ENCODE measurements around the gene JMJD8.

The JMJD8 gene

GRCh38 chr16:674214-674881, 9.8 kb downstream of the JMJD8 start:
- no peak for DNase-seq (ENCODE audit: low read depth in 2 of 2)
- no peak overlapping the region for H3K4me3 ChIP-seq (replicated peaks in 1 of 2; ENCODE audit: low read depth in 2 of 2, low read length in 2 of 2)
- no peak for TF ChIP-seq CTCF (IDR thresholded peaks at IDR 0.05; ENCODE audit: low read depth, low read length)

- no peak overlapping the region for H3K4me3 ChIP-seq (replicated peaks in 1 of 2; ENCODE audit: low read depth in 2 of 2, low read length in 2 of 2)
- no peak for TF ChIP-seq CTCF (IDR thresholded peaks at IDR 0.05; ENCODE audit: low read depth, low read length)
- no peak for DNase-seq (ENCODE audit: low read depth in 2 of 2)
Measured at GRCh38 chr16:673399-673991, 10.6 kb downstream of the JMJD8 start.

DNA sequence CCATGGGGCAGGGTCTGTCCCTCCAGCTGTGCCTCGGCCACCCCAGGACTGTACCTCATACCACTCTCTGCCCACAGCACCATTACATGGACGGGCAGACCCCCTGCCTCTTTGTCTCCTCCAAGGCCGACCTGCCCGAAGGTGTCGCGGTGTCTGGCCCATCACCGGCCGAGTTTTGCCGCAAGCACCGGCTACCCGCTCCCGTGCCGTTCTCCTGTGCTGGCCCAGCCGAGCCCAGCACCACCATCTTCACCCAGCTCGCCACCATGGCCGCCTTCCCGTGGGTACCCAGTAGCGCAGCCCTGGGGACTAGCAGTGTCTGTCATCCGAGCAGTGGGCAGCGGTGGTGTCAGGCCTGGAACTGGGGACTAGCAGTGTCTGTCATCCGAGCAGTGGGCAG, 11.3 kb downstream of the JMJD8 start:
- no peak overlapping the region for H3K4me3 ChIP-seq (replicated peaks in 1 of 2; ENCODE audit: low read depth in 2 of 2, low read length in 2 of 2)
- no peak for TF ChIP-seq CTCF (IDR thresholded peaks at IDR 0.05; ENCODE audit: low read depth, low read length)

DNA sequence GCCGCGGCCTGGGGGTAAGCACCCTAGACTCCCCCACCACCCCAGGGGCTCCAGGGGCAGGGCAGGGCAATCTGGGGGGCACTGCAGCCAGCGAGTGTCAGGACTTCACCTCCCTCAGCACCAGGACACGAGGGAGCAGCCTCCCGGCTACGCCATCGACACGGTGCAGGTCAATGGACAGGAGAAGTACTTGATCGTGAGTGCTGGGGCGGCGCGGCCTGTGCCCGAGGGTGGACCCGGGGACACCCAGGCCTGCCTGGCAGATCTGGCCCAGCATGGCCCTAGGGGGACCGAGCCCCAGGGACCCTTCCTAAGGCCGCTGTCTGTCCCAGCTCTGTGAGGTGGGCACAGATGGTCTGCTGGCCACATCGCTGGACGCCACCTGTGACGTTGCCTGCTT, 11.8 kb downstream of the JMJD8 start:
- no peak for TF ChIP-seq CTCF (IDR thresholded peaks at IDR 0.05; ENCODE audit: low read depth, low read length)
- DNase-seq (ENCODE audit: low read depth in 2 of 2), result no peak
- no peak overlapping the region for H3K4me3 ChIP-seq (replicated peaks in 1 of 2; ENCODE audit: low read depth in 2 of 2, low read length in 2 of 2)

More for the DNA sequence above, 11.3 kb downstream of the JMJD8 start:
- DNase-seq (ENCODE audit: low read depth in 2 of 2), result no peak

DNA sequence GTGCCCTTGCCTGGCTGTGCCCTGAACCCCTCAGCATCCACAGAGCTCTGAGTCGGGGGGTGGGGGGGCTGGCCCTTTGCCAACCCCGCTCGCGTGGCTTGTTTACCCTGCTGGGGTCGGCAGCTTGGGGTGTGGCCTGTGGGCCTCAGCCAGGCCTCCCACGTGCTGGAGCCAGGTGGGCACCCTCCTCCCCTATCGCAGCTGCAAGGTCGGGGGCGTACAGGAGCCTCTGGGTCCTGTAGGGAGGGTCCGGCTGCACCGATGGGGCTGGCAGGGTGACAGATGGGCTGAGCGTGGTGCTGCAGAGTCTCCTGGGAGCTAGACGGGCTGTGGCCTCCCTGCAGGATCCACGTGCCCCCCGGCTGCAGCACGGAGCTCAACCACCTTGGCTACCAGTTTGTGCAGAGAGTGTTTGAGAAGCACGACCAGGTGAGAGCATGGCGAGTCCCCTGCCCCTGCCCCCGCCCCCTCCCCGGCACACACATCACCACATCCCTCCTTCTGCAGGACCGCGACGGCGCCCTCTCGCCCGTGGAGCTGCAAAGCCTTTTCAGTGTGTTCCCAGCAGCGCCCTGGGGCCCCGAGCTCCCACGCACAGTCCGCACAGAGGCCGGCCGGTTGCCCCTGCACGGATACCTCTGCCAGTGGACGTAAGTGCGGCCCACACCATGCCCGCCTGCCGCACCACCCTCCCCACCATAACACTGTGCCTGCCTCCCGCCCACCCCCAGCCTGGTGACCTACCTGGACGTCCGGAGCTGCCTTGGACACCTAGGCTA, 12.6 kb downstream of the JMJD8 start:
- H3K4me3 ChIP-seq (replicated peaks in 1 of 2; ENCODE audit: low read depth in 2 of 2, low read length in 2 of 2), result no peak overlapping the region
- DNase-seq (ENCODE audit: low read depth in 2 of 2), result no peak
- no peak for TF ChIP-seq CTCF (IDR thresholded peaks at IDR 0.05; ENCODE audit: low read depth, low read length)

GRCh38 chr16:670485-671352, 13.4 kb downstream of the JMJD8 start:
- no peak for TF ChIP-seq CTCF (IDR thresholded peaks at IDR 0.05; ENCODE audit: low read depth, low read length)
- no peak for DNase-seq (ENCODE audit: low read depth in 2 of 2)
- H3K4me3 ChIP-seq (replicated peaks in 1 of 2; ENCODE audit: low read depth in 2 of 2, low read length in 2 of 2), result no peak overlapping the region

Data from cardiac fibroblast (primary cell).